8988T (cell line): ENCODE data around the gene BAZ2A.
"Not testable (repeated sequence)": the region's sequence is repeated elsewhere in the genome, so short reads cannot be mapped to it uniquely, and the experiment has no call there.

Experiments used
- DNase-seq: peaks from one replicate; pipeline ENCODE4 v3.0.0; 2011

Gene BAZ2A

GRCh38 chr12:56630180-56630632 lies at the start of gene BAZ2A:
Gene BAZ2A, minus strand, starts transcription at chr12:56630326. Its CDS starts 12,796 bp downstream, at chr12:56617530.
- DNase-seq, result peak; percentile 95

DNA sequence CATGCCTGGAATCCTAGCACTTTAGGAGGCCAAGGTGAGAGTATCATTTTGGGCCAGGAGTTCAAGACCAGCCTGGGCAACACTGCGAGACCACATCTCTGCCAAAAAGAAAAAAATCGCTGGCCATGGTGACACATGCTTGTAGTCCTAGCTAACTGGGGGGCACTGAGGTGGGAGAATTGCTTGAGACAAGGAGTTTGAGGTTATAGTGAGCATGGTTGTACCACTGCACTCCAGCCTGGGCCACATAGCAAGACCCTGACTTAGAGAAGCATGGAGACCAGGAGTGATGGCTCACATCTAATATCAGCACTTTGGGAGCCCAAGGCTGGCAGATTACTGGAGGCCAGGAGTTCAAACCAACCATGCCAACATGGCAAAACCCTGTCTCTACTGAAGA lies 48.7 kb upstream of the BAZ2A start:
- DNase-seq, result no peak

DNA sequence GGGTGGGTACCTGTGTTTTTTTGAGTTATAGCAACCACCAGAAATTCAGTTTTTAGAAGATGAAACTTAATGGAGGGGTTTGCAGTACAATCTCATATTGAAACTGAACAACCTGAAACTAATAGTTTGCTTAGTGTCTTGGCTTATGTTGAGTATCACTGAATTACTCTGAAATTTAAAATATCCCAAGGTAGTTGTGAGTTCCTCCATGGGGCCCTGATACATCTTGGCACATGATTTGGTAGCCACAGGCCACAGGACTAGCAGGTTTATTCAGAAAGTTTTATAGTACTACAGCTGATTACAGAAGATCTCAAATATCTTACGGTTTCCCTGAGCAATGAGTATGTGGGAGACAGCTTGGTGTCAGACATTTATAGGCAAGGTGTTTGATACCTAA lies 47.6 kb upstream of the BAZ2A start:
- no peak for DNase-seq

DNA sequence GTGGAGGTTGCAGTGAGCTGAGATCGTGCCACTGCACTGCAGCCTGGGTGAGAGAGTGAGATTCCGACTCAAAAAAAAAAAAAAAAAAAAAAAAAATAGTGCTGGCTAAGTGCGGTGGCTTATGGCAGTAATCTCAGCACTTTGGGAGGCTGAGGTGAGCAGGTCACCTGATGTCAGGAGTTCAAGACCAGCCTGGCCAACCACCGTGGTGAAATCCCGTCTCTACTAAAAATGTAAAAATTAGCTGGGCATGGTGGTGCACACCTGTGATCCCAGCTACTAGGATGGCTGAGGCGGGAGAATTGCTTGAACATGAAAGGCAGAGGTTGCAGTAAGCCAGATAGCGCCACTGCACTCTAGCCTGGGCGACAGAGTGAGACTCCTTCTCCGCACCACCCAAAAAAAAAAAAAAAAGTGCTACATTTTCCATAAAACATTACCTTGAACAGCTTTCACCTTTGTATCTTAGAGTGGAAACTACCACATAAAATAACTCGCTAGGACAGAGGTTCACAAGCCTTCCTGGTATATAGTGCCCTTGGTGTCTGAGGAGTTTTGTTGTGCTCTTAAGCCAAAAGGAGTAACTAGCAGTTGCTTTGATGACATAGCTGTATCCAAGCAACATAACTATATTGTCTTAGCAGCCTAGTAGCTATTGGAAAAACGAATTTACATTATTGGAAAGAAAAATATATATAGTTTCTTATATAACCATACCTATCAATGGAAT lies 46.9 kb upstream of the BAZ2A start:
- no peak for DNase-seq

DNA sequence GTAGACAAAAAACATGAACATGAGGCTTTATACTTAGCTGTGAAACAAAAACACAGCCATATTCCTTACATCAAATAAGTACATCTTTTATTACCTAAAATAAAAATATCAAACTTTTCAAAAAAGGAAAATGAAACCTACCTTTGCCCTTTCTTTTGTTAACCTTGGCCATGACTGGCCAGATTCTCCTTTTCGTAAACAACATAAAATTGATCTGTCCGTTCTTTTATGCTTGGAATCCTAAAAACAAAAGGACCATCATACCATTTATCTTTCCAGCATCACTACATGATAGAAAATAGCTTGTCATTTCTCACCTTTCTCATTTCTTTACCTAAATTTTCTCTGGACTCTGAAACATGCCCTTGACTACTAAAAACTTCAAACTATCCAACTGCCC lies 41.5 kb upstream of the BAZ2A start:
- no peak for DNase-seq

DNA sequence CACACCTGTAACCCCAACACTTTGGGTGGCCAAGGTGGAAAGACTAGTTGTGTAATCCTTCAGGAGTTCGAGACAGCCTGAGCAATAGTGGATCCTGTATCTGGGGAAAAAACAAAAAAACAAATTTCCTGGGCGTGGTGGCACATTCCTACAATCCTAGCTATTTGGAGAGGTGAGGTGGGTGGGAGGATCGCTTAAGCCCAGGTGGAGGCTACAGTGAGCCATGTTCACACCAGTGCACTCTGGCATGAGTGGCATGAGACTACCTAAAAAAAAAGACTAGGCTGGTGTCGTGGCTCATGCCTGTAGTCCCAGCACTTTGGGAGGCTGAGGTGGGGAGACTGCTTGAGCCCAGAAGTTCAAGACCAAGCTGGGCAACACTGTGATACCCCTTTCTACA lies 40.7 kb upstream of the BAZ2A start:
- no peak for DNase-seq

- no peak for DNase-seq
Measured at GRCh38 chr12:56668197-56668457, 38.0 kb upstream of the BAZ2A start.

DNA sequence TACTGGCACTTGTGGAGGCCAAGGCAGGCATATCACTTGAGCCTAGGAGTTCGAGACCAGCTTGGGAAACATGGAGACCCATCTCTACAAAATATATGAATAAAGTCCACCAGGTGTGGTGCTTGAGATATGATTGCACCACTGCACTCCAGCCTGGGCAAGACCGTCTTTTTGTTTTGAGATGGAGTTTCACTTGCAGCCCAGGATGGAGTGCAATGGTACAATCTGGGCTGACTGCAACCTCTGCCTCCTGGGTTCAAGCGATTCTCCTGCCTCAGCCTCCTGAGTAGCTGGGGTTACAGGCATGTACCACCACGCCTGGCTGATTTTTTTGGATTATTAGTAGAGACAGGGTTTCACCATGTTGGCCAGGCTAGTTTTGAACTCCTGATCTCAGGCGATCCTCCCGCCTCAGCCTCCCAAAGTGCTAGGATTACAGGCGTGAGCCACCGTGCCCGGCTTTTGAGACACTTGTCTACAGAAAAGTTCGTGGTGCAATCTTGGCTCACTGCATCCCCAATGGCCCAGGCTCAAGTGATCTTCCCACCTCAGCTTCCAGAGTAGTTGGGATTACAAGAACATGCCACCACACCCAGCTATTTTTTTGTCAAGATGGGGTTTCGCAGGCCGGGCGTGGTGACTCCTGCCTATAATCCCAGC lies 32.0 kb upstream of the BAZ2A start:
- no peak for DNase-seq

DNA sequence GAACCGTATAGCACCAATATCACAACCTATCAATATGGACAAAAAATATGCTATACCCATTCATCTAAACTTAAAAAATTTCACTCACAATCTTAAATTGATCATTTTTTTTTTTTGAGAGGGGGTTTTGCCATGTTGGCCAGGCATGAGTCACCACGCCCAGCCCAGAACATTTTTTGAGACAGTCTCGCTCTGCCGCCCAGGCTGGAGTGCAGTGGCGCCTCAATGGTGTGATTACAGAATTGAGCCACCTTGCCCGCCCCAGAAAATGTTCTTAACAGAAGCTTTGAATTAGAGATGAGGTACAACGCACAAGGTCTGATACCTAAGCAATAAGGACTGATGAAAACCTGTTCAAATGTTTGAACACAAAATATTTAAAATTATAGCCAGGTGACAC lies 31.4 kb upstream of the BAZ2A start:
- DNase-seq, result no peak

- DNase-seq, result no peak
Measured at GRCh38 chr12:56658921-56659320, 28.8 kb upstream of the BAZ2A start.

- DNase-seq, result no peak
Measured at GRCh38 chr12:56657416-56658379, 27.6 kb upstream of the BAZ2A start.

GRCh38 chr12:56653781-56654180 lies 23.7 kb upstream of the BAZ2A start:
- not testable (repeated sequence) for DNase-seq

GRCh38 chr12:56648023-56648422 lies 17.9 kb upstream of the BAZ2A start:
- DNase-seq, result not testable (repeated sequence)

- peak; percentile 75 for DNase-seq
Measured at GRCh38 chr12:56645717-56646446, 15.8 kb upstream of the BAZ2A start, which contains the start of gene ATP5F1B. Gene ATP5F1B, minus strand, starts transcription at chr12:56645984. Its CDS starts 21 bp downstream, at chr12:56645963.

GRCh38 chr12:56645201-56645716 lies 15.1 kb upstream of the BAZ2A start:
- no peak for DNase-seq

DNA sequence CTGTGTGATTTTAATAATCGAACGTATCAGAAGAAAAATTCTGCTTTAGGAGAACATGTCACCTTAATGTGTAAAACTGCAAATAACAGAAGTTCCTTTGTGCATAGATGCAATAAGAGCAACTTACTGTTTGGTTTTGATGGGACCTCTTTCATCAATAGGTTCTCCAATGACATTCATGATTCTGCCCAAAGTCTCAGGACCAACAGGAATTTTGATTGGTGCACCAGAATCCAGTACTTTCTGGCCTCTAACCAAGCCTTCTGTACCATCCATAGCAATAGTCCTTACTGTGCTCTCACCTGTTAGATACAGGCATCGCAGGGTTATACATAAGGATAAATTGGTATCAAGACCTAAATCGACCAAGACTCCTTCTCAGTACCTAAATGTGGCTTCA lies 14.5 kb upstream of the BAZ2A start:
- DNase-seq, result no peak

- no peak for DNase-seq
Measured at GRCh38 chr12:56641219-56641618, 11.1 kb upstream of the BAZ2A start.

DNA sequence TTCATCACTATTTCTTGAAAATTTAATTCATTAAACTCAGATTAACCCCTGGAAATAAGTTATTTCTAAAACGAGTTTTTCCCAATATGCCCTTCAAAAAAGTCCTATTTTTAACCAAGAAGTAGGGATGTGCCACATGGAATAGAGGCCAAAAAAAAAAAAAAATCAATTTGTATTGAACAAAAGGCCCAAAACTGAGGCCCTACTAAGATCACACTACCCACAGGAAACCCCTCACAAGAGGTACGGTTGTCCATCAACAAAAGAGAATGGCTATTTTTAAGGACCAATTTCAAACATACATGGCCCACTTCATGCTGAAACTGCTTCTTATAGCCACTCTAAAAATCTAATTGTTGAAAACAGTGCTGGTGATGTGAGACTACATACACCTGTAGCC lies 7.5 kb upstream of the BAZ2A start:
- DNase-seq, result no peak

DNA sequence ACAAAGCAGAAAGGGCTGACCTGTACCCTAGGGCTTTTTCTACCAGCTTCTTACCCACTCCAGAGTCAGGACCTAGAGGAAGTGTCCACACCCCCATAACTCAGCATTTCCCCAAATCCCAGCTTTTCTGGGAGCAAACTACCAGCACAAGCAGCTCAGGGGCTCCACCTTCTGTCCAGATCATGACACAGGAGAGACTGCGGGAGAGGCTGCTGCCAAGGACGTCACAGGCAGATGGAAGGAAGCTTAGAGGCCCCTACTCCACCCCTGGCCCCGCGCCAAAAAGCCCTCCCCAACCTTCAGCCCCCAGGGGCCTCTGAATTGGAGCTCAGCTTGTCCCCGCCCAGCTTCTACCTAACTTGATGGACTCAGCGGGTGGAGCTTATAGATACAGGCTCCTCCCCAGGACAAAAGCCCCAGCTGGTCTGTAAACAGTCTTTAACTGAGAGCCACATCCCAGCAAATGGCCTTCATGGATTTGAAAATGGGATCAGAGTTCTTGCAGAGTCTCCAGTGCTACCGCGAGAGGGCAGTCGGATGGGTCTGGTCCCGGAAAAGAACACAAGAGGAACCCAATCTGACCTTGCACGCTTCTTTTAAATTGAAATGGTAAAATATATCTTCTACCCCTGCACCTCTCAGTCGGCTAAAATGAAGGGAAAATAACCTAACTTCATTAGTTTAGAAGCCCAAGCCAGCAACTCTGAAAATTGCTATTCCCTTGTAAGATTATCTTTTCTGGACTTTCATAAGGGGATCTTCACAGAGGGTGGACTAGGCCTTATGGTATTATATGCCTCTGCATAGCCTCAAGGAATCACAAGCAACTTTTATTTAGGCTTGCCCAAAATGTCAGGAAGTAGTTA lies 6.8 kb upstream of the BAZ2A start:
- peak; percentile 94 for DNase-seq

GRCh38 chr12:56635806-56636674 lies 5.9 kb upstream of the BAZ2A start:
- peak; percentile 90 for DNase-seq
